Measurements from ENCODE around the gene MAP3K10. TPM values are rescaled to one million over a fixed set of nuclear protein-coding genes. Genes with fewer than 3 reads are reported as not detected.

The MAP3K10 gene
- total and polyA plus RNA-seq, 9 of the 15 experiments (the other 6 are each of a cell fraction or from before 2014, with no cell fraction given): 0.01 to 8.0 (median 2.7) TPM; not detected in 1

GRCh38 chr19:40191836-40192646 is 815 bp downstream of the MAP3K10 start (continued):
- TF ChIP-seq ZBTB49 (CRISPR knock-in tag; IDR thresholded peaks at IDR 0.05; ENCODE audit: borderline replicate concordance): no peak
- TF ChIP-seq HMG20B (CRISPR knock-in tag; IDR thresholded peaks at IDR 0.05): no peak
- TF ChIP-seq KDM5B (IDR thresholded peaks at IDR 0.05; ENCODE audit: insufficient replicate concordance, low read depth, low read length): no peak
- TF ChIP-seq ASH1L (IDR thresholded peaks at IDR 0.05; ENCODE audit: borderline replicate concordance, low read depth, partially characterized antibody): no peak
- no peak for TF ChIP-seq PKNOX1 (IDR thresholded peaks at IDR 0.05)
- peak in 1 of 3 experiments; percentile 8 for TF ChIP-seq YY1 (IDR thresholded peaks at IDR 0.05; ENCODE audit: borderline replicate concordance in 1 of 3, control insufficient read depth in 1 of 3, extremely low read depth in 1 of 3, insufficient read depth in 3 of 3, insufficient read length in 1 of 3, insufficient replicate concordance in 2 of 3, low read depth in 1 of 3, low read length in 2 of 3)

Measured in K562 (cell line).